Trophoblast cell (in vitro differentiated cells and primary cell): ENCODE results near the gene PKN2.
A peak's percentile ranks its signal among the peaks of the same experiment; 100 is the strongest.

Experiments
- DNase-seq, 2 donors: peaks; one replicate each; pipeline ENCODE4 v3.0.0-alpha.2; 2016
- H2AFZ ChIP-seq: 2 replicates; pipeline ENCODE4 v1.6.1; 2013; ENCODE audit warnings: low read length, moderate library complexity, mild to moderate bottlenecking; ENCODE audit not compliant: insufficient read depth, poor library complexity
- H2AK5ac ChIP-seq: 2 replicates; pipeline ENCODE4 v1.6.1; 2013; ENCODE audit warnings: mild to moderate bottlenecking, low read length
- H2BK120ac ChIP-seq: 2 replicates; pipeline ENCODE4 v1.6.1; 2013; ENCODE audit warnings: low read length, mild to moderate bottlenecking, moderate library complexity; ENCODE audit not compliant: insufficient read depth, poor library complexity
- H2BK12ac ChIP-seq: 2 replicates; pipeline ENCODE4 v1.6.1; 2013; ENCODE audit warnings: mild to moderate bottlenecking, low read length, moderate library complexity
- H2BK5ac ChIP-seq: 2 replicates; pipeline ENCODE4 v1.6.1; 2013; ENCODE audit warnings: low read length, low read depth, moderate library complexity, mild to moderate bottlenecking; ENCODE audit not compliant: poor library complexity
- H3K14ac ChIP-seq: 2 replicates; pipeline ENCODE4 v1.6.1; 2013; ENCODE audit warnings: mild to moderate bottlenecking, low read length
- H3K18ac ChIP-seq: 2 replicates; pipeline ENCODE4 v1.6.1; 2013; ENCODE audit warnings: mild to moderate bottlenecking, low read length
- H3K23ac ChIP-seq: 2 replicates; pipeline ENCODE4 v1.6.1; 2013; ENCODE audit warnings: low read length
- H3K27ac ChIP-seq: 2 replicates; pipeline ENCODE4 v1.5.1; 2013; ENCODE audit warnings: low read depth, mild to moderate bottlenecking, inconsistent platforms, low read length, moderate library complexity
- H3K27me3 ChIP-seq: 2 replicates; pipeline ENCODE4 v1.6.1; 2013; ENCODE audit warnings: inconsistent platforms, mild to moderate bottlenecking, low read length, moderate library complexity; ENCODE audit not compliant: insufficient read depth
- H3K36me3 ChIP-seq, 2 experiments: 1 replicate in 1 of 2; 2 replicates in 1 of 2; pipeline ENCODE4 v1.6.1; 2013; ENCODE audit warnings: low read length in 2 of 2, mild to moderate bottlenecking in 2 of 2, moderate library complexity in 1 of 2; ENCODE audit not compliant: insufficient read depth in 2 of 2, control insufficient read depth in 1 of 2
- H3K4ac ChIP-seq: 2 replicates; pipeline ENCODE4 v1.6.1; 2013; ENCODE audit warnings: low read depth, mild to moderate bottlenecking, low read length, moderate library complexity
- H3K4me1 ChIP-seq, 2 experiments: 1 replicate in 1 of 2; 2 replicates in 1 of 2; pipeline ENCODE4 v1.6.1; 2013; ENCODE audit warnings: low read length in 2 of 2, mild to moderate bottlenecking in 2 of 2, moderate library complexity in 1 of 2; ENCODE audit not compliant: insufficient read depth in 2 of 2, control insufficient read depth in 1 of 2
- H3K4me2 ChIP-seq: 2 replicates; pipeline ENCODE4 v1.6.1; 2013; ENCODE audit warnings: inconsistent platforms, mild to moderate bottlenecking, low read length, moderate library complexity
- H3K4me3 ChIP-seq: 2 replicates; pipeline ENCODE4 v1.5.1; 2013; ENCODE audit warnings: mild to moderate bottlenecking, low read depth, low read length, inconsistent platforms
- H3K79me1 ChIP-seq: one replicate; pipeline ENCODE4 v1.6.1; 2013; ENCODE audit warnings: low read length
- H3K79me2 ChIP-seq: 2 replicates; pipeline ENCODE4 v1.6.1; 2013; ENCODE audit warnings: low read length, mild to moderate bottlenecking; ENCODE audit not compliant: control insufficient read depth, insufficient read depth, poor library complexity
- H3K9ac ChIP-seq: 2 replicates; pipeline ENCODE4 v1.6.1; 2013; ENCODE audit warnings: mild to moderate bottlenecking, low read length
- H3K9me3 ChIP-seq: 2 replicates; pipeline ENCODE4 v1.6.1; 2013; ENCODE audit warnings: low read depth, mild to moderate bottlenecking, control low read depth, inconsistent platforms, low read length; ENCODE audit not compliant: insufficient read depth
- H4K12ac ChIP-seq: 2 replicates; pipeline ENCODE4 v1.6.1; 2013; ENCODE audit warnings: low read depth, mild to moderate bottlenecking, low read length, moderate library complexity
- H4K8ac ChIP-seq: 2 replicates; pipeline ENCODE4 v1.6.1; 2013; ENCODE audit warnings: low read depth, mild to moderate bottlenecking, low read length, moderate library complexity
- H4K91ac ChIP-seq: one replicate; pipeline ENCODE4 v1.6.1; 2013; ENCODE audit warnings: low read depth, mild to moderate bottlenecking, low read length, moderate library complexity
- whole genome bisulfite sequencing: extraction: QIAGEN DNeasy Blood & Tissue Kit; methylation state at CpG from one replicate; pipeline ENCODE4 v1.1.7; 2013; ENCODE audit warnings: missing lambda C conversion rate; ENCODE audit not compliant: insufficient read length, insufficient coverage; ENCODE audit errors: extremely low coverage; 5-methylcytosine and 5-hydroxymethylcytosine counted together

PKN2 gene

GRCh38 chr1:88801575-88802208 is 117.6 kb downstream of the PKN2 start:
- H2BK5ac ChIP-seq = peak overlapping the region; percentile 8
- H3K79me1 ChIP-seq = peaks cover 3% of the 10 kb centered on the region
- no peak overlapping the region for H3K4me2 ChIP-seq
- H3K79me2 ChIP-seq = no peaks in the 10 kb centered on the region
- no peak overlapping the region for H3K9ac ChIP-seq
- H3K14ac ChIP-seq = no peak overlapping the region
- no peaks in the 10 kb centered on the region for H3K9me3 ChIP-seq
- H3K23ac ChIP-seq = no peak overlapping the region
- H2AFZ ChIP-seq = no peak overlapping the region
- no peak overlapping the region for H4K91ac ChIP-seq
- H3K27ac ChIP-seq = peak overlapping the region; percentile 1
- peaks cover 10 to 15% of the 10 kb centered on the region in 2 experiments for H3K36me3 ChIP-seq
- no peaks in the 10 kb centered on the region for H3K4me1 ChIP-seq
- no peak overlapping the region for H4K12ac ChIP-seq
- H2BK12ac ChIP-seq = no peak overlapping the region
- H3K4me3 ChIP-seq = no peak overlapping the region
- H3K18ac ChIP-seq = no peak overlapping the region
- no peak overlapping the region for H3K4ac ChIP-seq
- no peak overlapping the region for H2AK5ac ChIP-seq
- H4K8ac ChIP-seq = no peak overlapping the region
- no peaks in the 10 kb centered on the region for H3K27me3 ChIP-seq
- no CpG with 5 or more reads among the region's 9 CpGs for WGBS
- H2BK120ac ChIP-seq = no peak overlapping the region
- DNase-seq = no peak

GRCh38 chr1:88802404-88802803 is 118.3 kb downstream of the PKN2 start:
- H3K4me2 ChIP-seq = no peak overlapping the region
- peak overlapping the region; percentile 71 for H3K18ac ChIP-seq
- no peaks in the 10 kb centered on the region for H3K9me3 ChIP-seq

DNA sequence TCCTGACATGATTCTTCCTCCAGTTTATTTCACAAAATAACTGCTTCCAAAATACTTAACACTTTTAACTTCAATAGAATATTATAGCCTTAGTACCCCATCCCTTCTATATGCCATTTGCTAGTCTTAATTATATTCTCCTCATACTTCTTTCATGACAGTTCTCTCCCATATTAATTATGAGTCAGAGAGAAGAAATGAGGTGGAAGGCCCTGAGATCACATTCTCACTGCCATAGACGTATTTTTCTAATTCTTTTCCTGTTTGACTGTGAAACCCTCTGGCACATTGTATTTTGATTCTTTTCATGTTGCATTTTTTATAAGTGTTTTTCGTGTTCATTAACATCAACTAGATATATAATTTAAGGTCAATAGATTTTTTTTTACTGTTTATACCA is 118.9 kb downstream of the PKN2 start:
- no peak overlapping the region for H4K12ac ChIP-seq
- no CpG with 5 or more reads among the region's 2 CpGs for WGBS
- no peak overlapping the region for H3K4me3 ChIP-seq
- H3K9ac ChIP-seq = no peak overlapping the region
- no peak overlapping the region for H4K8ac ChIP-seq
- H2BK120ac ChIP-seq = no peak overlapping the region
- H2BK12ac ChIP-seq = no peak overlapping the region
- no peak overlapping the region for H3K14ac ChIP-seq
- peaks cover 3% of the 10 kb centered on the region for H3K79me1 ChIP-seq
- peak; percentile 4 to 47 for DNase-seq
- H2AFZ ChIP-seq = no peak overlapping the region
- no peak overlapping the region for H3K18ac ChIP-seq
- H2BK5ac ChIP-seq = no peak overlapping the region
- H2AK5ac ChIP-seq = no peak overlapping the region
- no peak overlapping the region for H3K27ac ChIP-seq
- H4K91ac ChIP-seq = no peak overlapping the region
- H3K4me2 ChIP-seq = no peak overlapping the region
- no peaks in the 10 kb centered on the region for H3K9me3 ChIP-seq
- H3K4me1 ChIP-seq = no peaks in the 10 kb centered on the region
- H3K23ac ChIP-seq = no peak overlapping the region
- no peak overlapping the region for H3K4ac ChIP-seq
- peaks cover 13 to 17% of the 10 kb centered on the region in 2 experiments for H3K36me3 ChIP-seq
- no peaks in the 10 kb centered on the region for H3K79me2 ChIP-seq
- no peaks in the 10 kb centered on the region for H3K27me3 ChIP-seq

More at GRCh38 chr1:88802404-88802803, 118.3 kb downstream of the PKN2 start:
- peak overlapping the region; percentile 83 for H3K4ac ChIP-seq
- H3K36me3 ChIP-seq = peaks cover 13 to 17% of the 10 kb centered on the region in 2 experiments
- H3K4me3 ChIP-seq = no peak overlapping the region
- H3K4me1 ChIP-seq = no peaks in the 10 kb centered on the region
- peak overlapping the region; percentile 61 for H3K14ac ChIP-seq
- no peaks in the 10 kb centered on the region for H3K79me2 ChIP-seq
- H4K91ac ChIP-seq = peak overlapping the region; percentile 80
- no CpG with 5 or more reads among the region's 7 CpGs for WGBS
- peak overlapping the region; percentile 31 for H2BK12ac ChIP-seq
- peak overlapping the region; percentile 40 for H2BK5ac ChIP-seq
- no peak for DNase-seq
- H2BK120ac ChIP-seq = peak overlapping the region; percentile 76
- H3K9ac ChIP-seq = no peak overlapping the region
- H2AFZ ChIP-seq = no peak overlapping the region
- no peak overlapping the region for H3K23ac ChIP-seq
- H3K79me1 ChIP-seq = peaks cover 3% of the 10 kb centered on the region
- no peak overlapping the region for H3K27ac ChIP-seq
- no peak overlapping the region for H2AK5ac ChIP-seq
- H3K27me3 ChIP-seq = no peaks in the 10 kb centered on the region
- no peak overlapping the region for H4K12ac ChIP-seq
- H4K8ac ChIP-seq = peak overlapping the region; percentile 47

GRCh38 chr1:88803444-88803843 is 119.4 kb downstream of the PKN2 start:
- Histone ChIP-seq H3K36me3 (peaks cover 13 to 17% of the 10 kb centered on the region in 2 experiments), H2BK120ac (no peak overlapping the region), H2AK5ac (no peak overlapping the region), H3K4me2 (no peak overlapping the region), H3K27ac (no peak overlapping the region), H2AFZ (no peak overlapping the region), H3K79me1 (peaks cover 3% of the 10 kb centered on the region), H3K4me3 (no peak overlapping the region), H2BK5ac (no peak overlapping the region), H3K18ac (no peak overlapping the region), H3K4ac (no peak overlapping the region), H3K9ac (no peak overlapping the region), H4K12ac (no peak overlapping the region), H3K4me1 (no peaks in the 10 kb centered on the region), H4K91ac (no peak overlapping the region), H3K14ac (no peak overlapping the region), H3K9me3 (no peaks in the 10 kb centered on the region), H3K79me2 (no peaks in the 10 kb centered on the region), H3K23ac (no peak overlapping the region), H3K27me3 (no peaks in the 10 kb centered on the region), H2BK12ac (no peak overlapping the region), H4K8ac (no peak overlapping the region)
- no peak for DNase-seq
- WGBS = no CpG with 5 or more reads among the region's 5 CpGs
